Omental fat pad (tissue), 4 donors: Measurements from ENCODE around the gene LKAAEAR1. TPM values are rescaled to one million over a fixed set of nuclear protein-coding genes. Genes with fewer than 3 reads are reported as not detected.

Experiments used
- ATAC-seq: fragments of 150-250 bp; one replicate; pipeline ENCODE4 v1.9.1; 2016; ENCODE audit warnings: mild to moderate bottlenecking, moderate library complexity; ENCODE audit not compliant: low FRiP score
- DNase-seq: peaks from one replicate; pipeline ENCODE4 v3.0.0-alpha.2; 2019; ENCODE audit warnings: low spot score
- CTCF ChIP-seq, 3 donors: fragments of 450-650 bp; IDR thresholded peaks; one replicate each; pipeline ENCODE4 v1.5.1; 2016 to 2017; ENCODE audit warnings: antibody characterized with exemption in 3 of 3, mild to moderate bottlenecking in 3 of 3, moderate library complexity in 2 of 3
- total RNA-seq, 4 donors: library from RNA; depleted of rRNA; stranded (reverse); fragments of >200 nt; gene quantifications; one replicate each; pipeline ENCODE4 v1.1.0, GENCODE V29; 2016

LKAAEAR1 gene
- total RNA-seq, 4 donors from 2014 or later: 0.65 TPM; not detected in 3

GRCh38 chr20:64084685-64085152 lies 521 bp upstream of the LKAAEAR1 start:
- no peak for TF ChIP-seq CTCF (IDR thresholded peaks at IDR 0.05)
- ATAC-seq (no peak), DNase-seq (no peak)

GRCh38 chr20:64083378-64083803 lies 807 bp downstream of the LKAAEAR1 start:
- ATAC-seq: peak; percentile 52
- peak; percentile 48 for DNase-seq
- no peak for TF ChIP-seq CTCF (IDR thresholded peaks at IDR 0.05)

GRCh38 chr20:64082820-64083377 lies 1.3 kb downstream of the LKAAEAR1 start:
- ATAC-seq (no peak), DNase-seq (no peak)
- TF ChIP-seq CTCF (IDR thresholded peaks at IDR 0.05): no peak

- no peak for ATAC-seq
- TF ChIP-seq CTCF (IDR thresholded peaks at IDR 0.05): no peak
- DNase-seq: no peak
These were observed 2.0 kb downstream of the LKAAEAR1 start for GRCh38 chr20:64082126-64082731.

GRCh38 chr20:64081624-64081964 lies 2.6 kb downstream of the LKAAEAR1 start:
- TF ChIP-seq CTCF (IDR thresholded peaks at IDR 0.05): no peak
- DNase-seq (no peak), ATAC-seq (no peak)

- no peak for DNase-seq
- no peak for TF ChIP-seq CTCF (IDR thresholded peaks at IDR 0.05)
- ATAC-seq: no peak
These were observed 3.2 kb downstream of the LKAAEAR1 start for GRCh38 chr20:64080813-64081623.
